CD4-positive, alpha-beta memory T cell (primary cell): Measurements from ENCODE around the gene COLEC12. TPM values are rescaled to one million over a fixed set of nuclear protein-coding genes. Genes with fewer than 3 reads are reported as not detected.

ENCODE experiments used
- CTCF ChIA-PET: fragments of 350-600 bp; sonication (Branson Sonifier 250); formaldehyde crosslinking; loops from one replicate; lab custom pipeline; 2021; ENCODE audit warnings: inconsistent platforms; ENCODE audit not compliant: partially characterized antibody; lab: Charles Lee
- POLR2A ChIA-PET: fragments of 350-600 bp; sonication (Branson Sonifier 250); formaldehyde crosslinking; loops from one replicate; lab custom pipeline; 2021; ENCODE audit not compliant: partially characterized antibody; lab: Charles Lee
- DNase-seq, 5 donors: peaks; one replicate each; pipeline versions ENCODE4 v3.0.0 to v3.0.0-alpha.2; 2020 to 2022; ENCODE audit warnings: mixed read lengths in 1 of 5
- H3K27ac ChIP-seq: one replicate; pipeline ENCODE4 v1.7.0; 2013; ENCODE audit warnings: low read depth, low read length
- H3K27me3 ChIP-seq: 2 replicates; pipeline ENCODE4 v1.7.0; 2013; ENCODE audit warnings: mild to moderate bottlenecking, low read length, moderate library complexity; ENCODE audit not compliant: insufficient read depth
- H3K36me3 ChIP-seq: 2 replicates; pipeline ENCODE4 v1.7.0; 2013; ENCODE audit warnings: mild to moderate bottlenecking, low read length, moderate library complexity; ENCODE audit not compliant: insufficient read depth
- H3K4me1 ChIP-seq: 2 replicates; pipeline ENCODE4 v1.7.0; 2013; ENCODE audit warnings: mild to moderate bottlenecking, low read length, moderate library complexity; ENCODE audit not compliant: insufficient read depth
- H3K4me3 ChIP-seq, 2 donors: one replicate each; pipeline ENCODE4 v1.7.0; 2013; ENCODE audit warnings: low read length in 2 of 2, mild to moderate bottlenecking in 1 of 2
- H3K9me3 ChIP-seq, 2 donors: one replicate each; pipeline ENCODE4 v1.7.0; 2013; ENCODE audit warnings: low read length in 2 of 2, control low read depth in 1 of 2; ENCODE audit not compliant: control insufficient read depth in 1 of 2
- H3K27ac Mint-ChIP-seq, 7 donors: one replicate each; pipeline ENCODE4 v1.8.0; 2020 to 2021; ENCODE audit warnings: mixed read lengths in 7 of 7, mild to moderate bottlenecking in 6 of 7, inconsistent platforms in 3 of 7, moderate library complexity in 3 of 7
- H3K27me3 Mint-ChIP-seq, 2 donors: one replicate each; pipeline ENCODE4 v1.8.0; 2020 to 2021; ENCODE audit warnings: mixed read lengths in 2 of 2
- H3K36me3 Mint-ChIP-seq, 2 donors: one replicate each; pipeline ENCODE4 v1.8.0; 2020 to 2021; ENCODE audit warnings: mixed read lengths in 2 of 2, inconsistent platforms in 1 of 2, mild to moderate bottlenecking in 1 of 2
- H3K4me1 Mint-ChIP-seq, 4 donors: one replicate each; pipeline ENCODE4 v1.8.0; 2020 to 2021; ENCODE audit warnings: mixed read lengths in 4 of 4, mild to moderate bottlenecking in 1 of 4
- H3K4me3 Mint-ChIP-seq, 8 donors: one replicate each; pipeline ENCODE4 v1.8.0; 2020 to 2021; ENCODE audit warnings: mixed read lengths in 8 of 8, mild to moderate bottlenecking in 7 of 8, moderate library complexity in 6 of 8, inconsistent platforms in 3 of 8
- H3K9me3 Mint-ChIP-seq, 8 donors: one replicate each; pipeline ENCODE4 v1.8.0; 2020 to 2021; ENCODE audit warnings: mixed read lengths in 8 of 8, mild to moderate bottlenecking in 5 of 8, inconsistent platforms in 3 of 8, moderate library complexity in 1 of 8
- intact Hi-C: fragments of 100-400 bp; cut with micrococcal nuclease; formaldehyde crosslinking; loops from one replicate; pipeline ENCODE4 v1.15.1; 2023
- polyA plus RNA-seq, 2 donors: library from polyadenylated mRNA; unstranded; fragments of 300-500 nt; fragmentation: Illumina TruSeq; gene quantifications; one replicate each; pipeline ENCODE4 v1.2.3, GENCODE V29; 2021
- total RNA-seq, 2 experiments: library from RNA; stranded (reverse); gene quantifications; one replicate each; pipeline ENCODE4 v1.2.3, GENCODE V29; 2021

The COLEC12 gene
- total and polyA plus RNA-seq, 4 experiments from 2014 or later = 0.17 to 0.28 TPM; not detected in 2

- no peaks in the 10 kb centered on the region for H3K9me3 ChIP-seq
- Mint-ChIP-seq H3K36me3 (no peaks in the 10 kb centered on the region), H3K27me3 (peaks cover 14 to 28% of the 10 kb centered on the region in 2 donors), H3K27ac (no peak overlapping the region), H3K4me3 (no peak overlapping the region), H3K9me3 (peaks cover 0 to 3% (median 0%) of the 10 kb centered on the region in 8 donors), H3K4me1 (no peaks in the 10 kb centered on the region)
- H3K36me3 ChIP-seq = no peaks in the 10 kb centered on the region
- ChIA-PET POLR2A (no interaction called here), CTCF (no interaction called here)
- intact Hi-C loops = no loop called here
- no peak overlapping the region for H3K27ac ChIP-seq
- no peak overlapping the region for H3K4me3 ChIP-seq
- no peaks in the 10 kb centered on the region for H3K4me1 ChIP-seq
- peaks cover 4% of the 10 kb centered on the region for H3K27me3 ChIP-seq
- no peak for DNase-seq
Measured at GRCh38 chr18:336713-337112, 163.8 kb downstream of the COLEC12 start.

- Mint-ChIP-seq H3K36me3 (no peaks in the 10 kb centered on the region), H3K4me1 (no peaks in the 10 kb centered on the region), H3K27ac (no peak overlapping the region), H3K4me3 (no peak overlapping the region), H3K9me3 (no peaks in the 10 kb centered on the region), H3K27me3 (peaks cover 14 to 23% of the 10 kb centered on the region in 2 donors)
- intact Hi-C loops = no loop called here
- ChIA-PET CTCF (no interaction called here), POLR2A (no interaction called here)
- H3K27me3 ChIP-seq = peaks cover 4% of the 10 kb centered on the region
- no peaks in the 10 kb centered on the region for H3K4me1 ChIP-seq
- no peak overlapping the region for H3K27ac ChIP-seq
- H3K4me3 ChIP-seq = no peak overlapping the region
- no peak for DNase-seq
- no peaks in the 10 kb centered on the region for H3K9me3 ChIP-seq
- no peaks in the 10 kb centered on the region for H3K36me3 ChIP-seq
Measured at GRCh38 chr18:335733-336132, 164.8 kb downstream of the COLEC12 start.

GRCh38 chr18:334575-335132, 165.8 kb downstream of the COLEC12 start:
- H3K27me3 Mint-ChIP-seq = peaks cover 14 to 21% of the 10 kb centered on the region in 2 donors
- no peak overlapping the region for H3K4me3 Mint-ChIP-seq
- H3K36me3 Mint-ChIP-seq = no peaks in the 10 kb centered on the region
- no peaks in the 10 kb centered on the region for H3K9me3 Mint-ChIP-seq
- no peaks in the 10 kb centered on the region for H3K4me1 ChIP-seq
- H3K27me3 ChIP-seq = peaks cover 4% of the 10 kb centered on the region
- H3K4me3 ChIP-seq = no peak overlapping the region
- no peak overlapping the region for H3K27ac ChIP-seq
- no peak for DNase-seq
- ChIA-PET POLR2A (no interaction called here), CTCF (no interaction called here)
- H3K27ac Mint-ChIP-seq = no peak overlapping the region
- H3K9me3 ChIP-seq = no peaks in the 10 kb centered on the region
- intact Hi-C loops = no loop called here
- no peaks in the 10 kb centered on the region for H3K4me1 Mint-ChIP-seq
- H3K36me3 ChIP-seq = no peaks in the 10 kb centered on the region

- POLR2A ChIA-PET = no interaction called here
- no peaks in the 10 kb centered on the region for H3K4me1 ChIP-seq
- CTCF ChIA-PET = no interaction called here
- H3K27ac ChIP-seq = no peak overlapping the region
- no peak for DNase-seq
- H3K4me3 ChIP-seq = no peak overlapping the region
- Mint-ChIP-seq H3K27ac (no peak overlapping the region), H3K36me3 (no peaks in the 10 kb centered on the region), H3K27me3 (peaks cover 11 to 15% of the 10 kb centered on the region in 2 donors), H3K4me1 (no peaks in the 10 kb centered on the region), H3K9me3 (no peaks in the 10 kb centered on the region), H3K4me3 (no peak overlapping the region)
- peaks cover 4% of the 10 kb centered on the region for H3K27me3 ChIP-seq
- H3K9me3 ChIP-seq = no peaks in the 10 kb centered on the region
- no peaks in the 10 kb centered on the region for H3K36me3 ChIP-seq
- intact Hi-C loops = no loop called here
Measured at GRCh38 chr18:332721-333510, 167.6 kb downstream of the COLEC12 start.

- H3K27ac ChIP-seq = no peak overlapping the region
- Mint-ChIP-seq H3K4me3 (peak overlapping the region in 1 of 8 donors; percentile 11), H3K4me1 (no peaks in the 10 kb centered on the region), H3K36me3 (no peaks in the 10 kb centered on the region), H3K9me3 (no peaks in the 10 kb centered on the region), H3K27ac (no peak overlapping the region), H3K27me3 (peaks cover 8 to 12% of the 10 kb centered on the region in 2 donors)
- intact Hi-C loops = no loop called here
- H3K27me3 ChIP-seq = peaks cover 4% of the 10 kb centered on the region
- no peak for DNase-seq
- H3K4me1 ChIP-seq = no peaks in the 10 kb centered on the region
- H3K36me3 ChIP-seq = no peaks in the 10 kb centered on the region
- no peak overlapping the region for H3K4me3 ChIP-seq
- no peaks in the 10 kb centered on the region for H3K9me3 ChIP-seq
- POLR2A ChIA-PET = no interaction called here
- CTCF ChIA-PET = no interaction called here
Measured at GRCh38 chr18:332007-332406, 168.5 kb downstream of the COLEC12 start.

GRCh38 chr18:331221-331821, 169.2 kb downstream of the COLEC12 start:
- H3K4me1 Mint-ChIP-seq = no peaks in the 10 kb centered on the region
- CTCF ChIA-PET = interaction anchor here (0.7 kb wide), 1 partner anchor 152 kb away, joined by 4 read pairs; no protein-coding TSS in a partner anchor
- no peak overlapping the region for H3K4me3 ChIP-seq
- no peak overlapping the region for H3K4me3 Mint-ChIP-seq
- no peak overlapping the region for H3K27ac Mint-ChIP-seq
- H3K9me3 Mint-ChIP-seq = no peaks in the 10 kb centered on the region
- peaks cover 4% of the 10 kb centered on the region for H3K27me3 ChIP-seq
- no peak overlapping the region for H3K27ac ChIP-seq
- H3K4me1 ChIP-seq = no peaks in the 10 kb centered on the region
- no peaks in the 10 kb centered on the region for H3K9me3 ChIP-seq
- no peaks in the 10 kb centered on the region for H3K36me3 Mint-ChIP-seq
- DNase-seq = no peak
- intact Hi-C loops = no loop called here
- peaks cover 8 to 12% of the 10 kb centered on the region in 2 donors for H3K27me3 Mint-ChIP-seq
- no peaks in the 10 kb centered on the region for H3K36me3 ChIP-seq
- POLR2A ChIA-PET = no interaction called here

GRCh38 chr18:328928-329327, 171.6 kb downstream of the COLEC12 start:
- intact Hi-C loops = no loop called here
- H3K4me3 Mint-ChIP-seq = no peak overlapping the region
- H3K36me3 ChIP-seq = no peaks in the 10 kb centered on the region
- ChIA-PET CTCF (no interaction called here), POLR2A (no interaction called here)
- H3K27ac Mint-ChIP-seq = no peak overlapping the region
- no peaks in the 10 kb centered on the region for H3K9me3 ChIP-seq
- no peak for DNase-seq
- peaks cover 6 to 10% of the 10 kb centered on the region in 2 donors for H3K27me3 Mint-ChIP-seq
- no peak overlapping the region for H3K27ac ChIP-seq
- no peak overlapping the region for H3K4me3 ChIP-seq
- peaks cover 4% of the 10 kb centered on the region for H3K27me3 ChIP-seq
- no peaks in the 10 kb centered on the region for H3K4me1 Mint-ChIP-seq
- H3K9me3 Mint-ChIP-seq = no peaks in the 10 kb centered on the region
- no peaks in the 10 kb centered on the region for H3K36me3 Mint-ChIP-seq
- no peaks in the 10 kb centered on the region for H3K4me1 ChIP-seq
